HG02973 (cell line): ENCODE results near the gene SPACDR.

Experiments used
- ATAC-seq: cut with Tn5 transposase; IDR thresholded peaks from one replicate; pipeline ENCODE4 v1.9.1; 2021; ENCODE audit warnings: moderate library complexity; ENCODE audit not compliant: unreplicated experiment

The SPACDR gene

DNA sequence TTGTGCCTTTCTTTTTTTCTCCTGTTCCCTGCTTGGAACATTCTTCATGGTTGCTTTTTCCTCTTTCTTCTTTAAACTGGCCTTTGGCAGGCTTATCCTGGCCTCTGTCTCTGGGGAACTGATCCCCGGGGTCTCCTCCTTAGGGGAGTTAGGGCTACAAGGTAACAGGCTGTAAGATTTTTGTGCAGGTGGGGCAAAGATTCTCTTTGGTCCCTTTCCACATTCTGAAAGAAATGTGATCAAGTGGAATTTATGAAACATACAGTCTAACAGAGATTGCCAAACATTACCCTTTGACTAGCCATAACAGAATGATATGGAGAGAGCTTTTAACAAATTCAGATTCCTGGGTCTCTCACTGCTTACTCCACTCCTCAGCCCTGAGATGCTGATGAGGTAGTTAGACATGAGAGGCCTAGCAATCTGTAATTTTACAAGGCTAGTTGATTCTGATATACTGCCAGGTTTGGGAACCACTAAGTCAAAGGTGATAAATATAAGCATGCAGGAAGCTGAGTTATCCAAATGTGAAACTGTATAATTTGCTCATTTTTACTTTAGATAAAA is 44.3 kb downstream of the SPACDR start:
- ATAC-seq = no peak

DNA sequence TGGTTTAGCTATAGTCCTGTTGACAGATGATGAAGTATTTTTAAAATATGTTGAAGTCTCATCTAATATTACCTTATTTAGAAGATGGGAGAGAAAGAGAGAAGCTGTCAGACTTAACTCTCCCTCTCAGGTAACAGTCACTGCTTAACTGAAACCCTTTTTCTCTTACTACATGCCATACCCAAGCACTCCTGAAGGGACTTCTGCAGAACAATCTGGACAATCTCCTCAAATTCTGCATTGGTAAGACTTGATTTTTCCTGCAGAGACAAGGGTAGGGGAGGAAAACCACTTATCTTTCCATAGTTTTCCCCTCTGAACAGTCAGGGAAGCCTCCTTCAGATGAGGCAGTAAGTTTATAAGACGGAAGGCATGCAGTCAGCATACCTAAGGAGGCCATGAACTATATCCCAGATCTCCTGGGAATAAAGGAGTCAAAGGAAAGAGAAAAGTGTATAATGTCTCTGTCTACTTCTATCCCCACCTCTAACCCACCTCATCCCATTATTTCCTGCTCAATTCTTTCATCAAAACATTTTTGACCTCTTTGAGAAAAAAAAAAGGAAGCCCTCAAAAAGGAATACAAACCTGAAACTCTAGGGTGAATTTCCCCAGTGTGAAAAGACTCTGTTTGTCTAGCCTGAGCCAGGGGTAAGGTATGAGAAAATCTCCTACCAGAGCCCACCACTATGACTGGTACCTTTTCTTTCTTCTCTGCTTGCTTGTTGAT is 45.0 kb downstream of the SPACDR start:
- no peak for ATAC-seq

DNA sequence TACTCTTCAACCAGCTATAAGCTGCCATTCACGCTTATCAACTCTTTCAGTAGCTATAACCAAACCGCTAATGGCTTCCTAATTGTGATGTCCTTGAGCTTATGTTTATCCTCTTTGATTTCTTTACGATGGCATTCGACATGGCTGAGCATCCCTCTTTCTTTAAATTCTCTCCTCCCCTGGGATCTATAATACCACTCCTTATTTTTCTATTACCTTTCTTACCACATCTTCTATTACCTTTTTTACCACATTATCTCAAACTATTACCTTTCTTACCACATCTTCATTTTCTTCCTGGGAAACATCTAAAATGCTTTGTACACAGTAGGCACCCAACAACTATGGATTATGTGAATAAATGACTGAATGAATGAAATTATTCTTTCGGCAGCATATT is 48.6 kb downstream of the SPACDR start:
- ATAC-seq = no peak

DNA sequence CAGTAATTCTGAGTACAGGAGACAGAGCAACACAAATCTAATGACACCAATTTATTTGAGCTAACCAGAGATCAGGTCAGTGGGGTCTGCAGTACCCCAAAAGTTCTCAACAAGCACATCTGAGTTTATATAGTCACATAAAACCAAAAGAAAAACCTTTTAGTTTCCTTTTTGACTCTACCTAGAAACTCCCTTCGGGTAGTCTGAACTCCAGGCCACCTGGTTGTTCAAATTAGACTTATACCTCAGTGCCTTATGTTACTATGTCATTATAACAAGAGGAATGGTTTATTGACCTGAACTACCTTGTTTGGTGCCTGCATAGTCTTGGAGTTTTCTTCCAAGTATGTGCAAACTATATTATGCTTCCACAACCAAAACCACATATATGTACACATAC is 50.2 kb downstream of the SPACDR start:
- ATAC-seq = peak; percentile 52

DNA sequence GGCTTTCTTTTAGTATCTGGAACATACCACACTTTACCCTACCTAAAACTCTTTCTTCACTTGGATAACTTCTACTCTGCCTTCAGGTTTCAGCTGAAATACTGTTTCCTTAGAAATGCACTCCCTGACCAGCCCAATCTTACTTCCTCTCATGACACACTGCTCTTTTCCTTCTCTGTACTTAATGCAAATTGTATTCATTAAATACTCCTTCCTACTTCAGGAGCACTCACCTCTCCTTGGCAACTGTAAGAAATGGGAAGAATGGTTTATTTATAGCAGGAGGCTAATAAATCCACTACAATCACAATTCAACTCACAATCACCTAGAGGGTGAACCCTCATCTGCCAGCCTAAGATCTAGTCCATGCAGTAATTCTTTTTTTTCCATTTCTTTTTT is 50.7 kb downstream of the SPACDR start:
- no peak for ATAC-seq

DNA sequence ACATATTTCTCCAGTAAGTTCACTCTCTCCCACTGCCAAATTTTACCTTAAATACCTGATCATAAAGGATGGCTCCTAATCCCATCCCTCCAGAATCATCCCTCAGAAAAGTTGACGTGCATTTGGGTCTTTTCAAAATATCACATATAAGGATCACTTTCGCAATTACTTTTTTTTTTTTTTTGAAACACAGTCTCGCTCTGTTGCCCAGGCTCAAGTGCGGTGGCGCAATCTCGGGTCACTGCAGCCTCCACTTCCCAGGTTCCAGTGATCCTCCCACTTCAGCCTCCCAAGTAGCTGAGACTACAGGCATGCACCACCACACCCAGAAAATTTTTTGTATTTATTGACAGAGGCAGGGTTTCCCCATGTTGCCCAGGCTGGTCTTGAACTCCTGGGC is 53.0 kb downstream of the SPACDR start:
- ATAC-seq = no peak

DNA sequence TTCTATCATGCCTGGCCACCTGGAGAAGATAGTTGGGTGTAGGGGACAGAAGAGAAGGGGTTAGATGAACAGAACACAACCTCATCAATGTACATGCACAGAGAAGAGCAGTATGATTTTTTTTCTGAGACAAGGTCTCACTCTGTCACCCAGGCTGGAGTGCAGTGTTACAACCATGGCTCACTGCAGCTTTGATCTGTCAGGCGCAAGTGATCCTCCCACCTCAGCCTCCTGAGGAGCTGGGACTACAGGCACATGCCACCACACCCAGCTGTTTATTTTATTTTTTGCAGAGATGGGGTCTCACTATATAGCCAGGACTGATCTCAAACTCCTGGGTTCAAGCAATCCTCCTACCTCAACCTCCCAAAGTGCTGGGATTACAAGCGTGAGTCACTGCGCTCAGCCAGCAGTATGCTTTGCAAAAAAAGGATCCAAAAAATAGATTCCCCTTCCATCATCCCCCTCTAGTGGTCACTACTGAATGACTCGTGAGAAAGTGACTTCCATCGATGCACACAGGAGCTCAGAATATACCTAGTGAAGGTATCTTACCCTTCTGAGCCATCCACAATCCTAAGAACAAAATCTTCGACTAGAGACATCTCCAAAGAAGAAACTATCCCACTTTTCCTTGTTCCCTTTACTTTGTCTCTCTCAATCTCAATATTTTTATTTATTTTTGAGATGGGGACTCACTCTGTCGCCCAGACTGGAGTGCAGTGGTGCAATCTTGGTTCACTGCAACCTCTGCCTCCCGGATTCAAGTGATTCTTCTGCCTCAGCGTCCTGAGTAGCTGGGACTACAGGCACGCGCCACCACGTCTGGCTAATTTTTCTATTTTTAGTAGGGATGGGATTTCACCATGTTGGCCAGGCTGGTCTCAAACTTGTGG is 56.5 kb downstream of the SPACDR start:
- peak; percentile 67 for ATAC-seq

DNA sequence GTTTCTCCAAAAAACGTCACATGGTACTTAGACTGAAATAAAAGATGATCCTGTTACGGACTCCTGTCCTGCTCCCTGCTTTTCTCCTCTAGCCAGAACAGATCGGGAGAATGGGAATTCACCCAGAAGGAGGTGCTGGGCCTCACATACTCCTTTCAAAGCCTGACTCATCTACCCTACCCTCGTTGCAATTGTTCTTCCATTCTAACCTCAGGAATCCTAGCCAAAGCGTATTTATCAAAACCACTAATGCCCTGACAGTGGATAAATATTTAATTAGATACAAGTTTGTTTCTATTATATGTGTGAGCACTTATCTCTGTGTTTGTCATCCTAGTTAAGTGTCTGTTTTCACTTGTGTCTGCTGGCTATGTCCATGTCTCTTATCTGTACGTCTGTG is 57.3 kb downstream of the SPACDR start:
- ATAC-seq = no peak
